ENCODE measurements around the gene HOXB8. TPM values are rescaled to one million over a fixed set of nuclear protein-coding genes. Genes with fewer than 3 reads are reported as not detected.

Gene HOXB8
- total and polyA plus RNA-seq, 10 of the 15 experiments (the other 5 are each of a cell fraction or from before 2014, with no cell fraction given), result 0.21 TPM; not detected in 9

- TF ChIP-seq NR2C1 (IDR thresholded peaks at IDR 0.05), result no peak
- TF ChIP-seq CBX5 (IDR thresholded peaks at IDR 0.05; ENCODE audit: low read depth), result no peak
- TF ChIP-seq ZNF687 (IDR thresholded peaks at IDR 0.05), result no peak
- no peak for TF ChIP-seq HDAC2 (IDR thresholded peaks at IDR 0.05)
- TF ChIP-seq IKZF1 (conservative IDR thresholded peaks at IDR 0.05), result no peak
- DNase-seq (ENCODE audit: low read depth, low spot score) (no peak), ATAC-seq (peak; percentile 41), FAIRE-seq (no peak)
- Histone ChIP-seq H2AFZ (ENCODE audit: control insufficient read depth, low read depth, low read length) (peak overlapping the region; percentile 96), H3K9ac (ENCODE audit: control insufficient read depth, insufficient read depth, low read length) (peak overlapping the region; percentile 76), H3K27ac (ENCODE audit: control insufficient read depth, insufficient read depth) (peak overlapping the region; percentile 1; the same call in 1 of the 2 replicates), H3K27me3 (replicated peaks in 1 of 2; ENCODE audit: control insufficient read depth in 2 of 2, insufficient read depth in 2 of 2, low read length in 1 of 2) (peaks cover 8 to 14% of the 10 kb centered on the region in 2 experiments; a peak in 3 of 4 replicates), H3K9me3 (replicated peaks; ENCODE audit: control insufficient read depth, insufficient read depth, low read length) (no peaks in the 10 kb centered on the region), H3K4me1 (ENCODE audit: control insufficient read depth, insufficient read depth, low read length) (peaks cover 11% of the 10 kb centered on the region), H3K36me3 (ENCODE audit: control insufficient read depth in 2 of 2, insufficient read depth in 2 of 2, low read length in 1 of 2) (no peaks in the 10 kb centered on the region; a peak in 1 of 4 replicates), H3K79me2 (ENCODE audit: control insufficient read depth, insufficient read depth, low read length) (no peaks in the 10 kb centered on the region), H3K4me2 (ENCODE audit: control insufficient read depth, insufficient read depth) (peak overlapping the region; percentile 91), H4K20me1 (ENCODE audit: control insufficient read depth, insufficient read depth) (no peaks in the 10 kb centered on the region), H3K4me3 (peak overlapping the region; percentile 86)
- intact Hi-C loops (cut with micrococcal nuclease; ENCODE audit: unreplicated experiment), result no loop called here
- no TSS peak for BruUV-seq (replicated peaks)
- POLR2A ChIA-PET, result no interaction called here
- 2% methylated on average over 17 of the region's 22 CpGs for WGBS (ENCODE audit: insufficient coverage, insufficient replicate concordance, low lambda C conversion rate, missing lambda C conversion rate)
- RAD21 ChIA-PET (ENCODE audit: unreplicated experiment), result no interaction called here
- CTCF ChIA-PET, result no interaction called here
- SMC1A ChIA-PET (ENCODE audit: uncharacterized antibody, unreplicated experiment), result no interaction called here
- in situ Hi-C loops (cut with MboI), result no loop called here
These were observed 3.9 kb downstream of the HOXB8 start for GRCh38 chr17:48611213-48611612.
